Activated CD4-positive, alpha-beta T cell treated with anti-CD3 and anti-CD28 coated beads, Interleukin-10, Interleukin-2, amounts not matched to agents 100 ng/mL and 50 ng/mL, durations not matched to agents 16 hours and 8 hours (primary cell): Measurements from ENCODE around the gene DNAH17.

Experiments used
- DNase-seq: peaks from one replicate; pipeline ENCODE4 v3.0.0-alpha.2; 2020

Gene DNAH17

GRCh38 chr17:78601577-78602190 is 24.5 kb upstream of the DNAH17 start:
- DNase-seq, result no peak

GRCh38 chr17:78600181-78600721 is 23.1 kb upstream of the DNAH17 start:
- DNase-seq, result no peak

- DNase-seq, result no peak
Measured at GRCh38 chr17:78599419-78599818, 22.2 kb upstream of the DNAH17 start.

GRCh38 chr17:78598013-78598471 is 20.8 kb upstream of the DNAH17 start:
- DNase-seq, result no peak

- DNase-seq, result no peak
Measured at GRCh38 chr17:78596871-78597764, 19.9 kb upstream of the DNAH17 start.

- no peak for DNase-seq
Measured at GRCh38 chr17:78595135-78595810, 18.1 kb upstream of the DNAH17 start.

- DNase-seq, result no peak
Measured at GRCh38 chr17:78592991-78593329, 15.8 kb upstream of the DNAH17 start.

GRCh38 chr17:78591263-78591671 is 14.1 kb upstream of the DNAH17 start:
- no peak for DNase-seq

GRCh38 chr17:78589885-78590284 is 12.7 kb upstream of the DNAH17 start:
- DNase-seq, result no peak

GRCh38 chr17:78589031-78589675 is 12.0 kb upstream of the DNAH17 start:
- no peak for DNase-seq

- no peak for DNase-seq
Measured at GRCh38 chr17:78588258-78589030, 11.2 kb upstream of the DNAH17 start.

GRCh38 chr17:78585006-78585630 is 7.9 kb upstream of the DNAH17 start:
- no peak for DNase-seq

- peak; percentile 19 for DNase-seq
Measured at GRCh38 chr17:78583091-78583490, 5.9 kb upstream of the DNAH17 start.

- DNase-seq, result no peak
Measured at GRCh38 chr17:78581304-78581703, 4.1 kb upstream of the DNAH17 start.

- DNase-seq, result no peak
Measured at GRCh38 chr17:78580277-78580804, 3.1 kb upstream of the DNAH17 start.

- no peak for DNase-seq
Measured at GRCh38 chr17:78576389-78577112, 645 bp downstream of the DNAH17 start.

GRCh38 chr17:78575899-78576298 is 1.3 kb downstream of the DNAH17 start:
- DNase-seq, result no peak

GRCh38 chr17:78575340-78575739 is 1.9 kb downstream of the DNAH17 start:
- no peak for DNase-seq

GRCh38 chr17:78573955-78574354 is 3.2 kb downstream of the DNAH17 start:
- no peak for DNase-seq
